Endometrial microvascular endothelial cells (primary cell): ENCODE data around the gene TMEM30B. TPM values are rescaled to one million over a fixed set of nuclear protein-coding genes. Genes with fewer than 3 reads are reported as not detected.

Source experiments
- in situ Hi-C: cut with HindIII; loops from 2 replicates; pipeline ENCODE4 v1.10.0; 2017; ENCODE audit warnings: low sequenced_read_pairs, low pct_unique_long_range_greater_than_20kb; ENCODE audit errors: inconsistent ontology term
- total RNA-seq: library from RNA; depleted of rRNA; stranded (reverse); fragments of >200 nt; gene quantifications from one replicate; pipeline ENCODE4 v1.2.3, GENCODE V29; 2015; ENCODE audit errors: inconsistent ontology term

The TMEM30B gene
- total RNA-seq, 1 donor from 2014 or later: 0.09 TPM

DNA sequence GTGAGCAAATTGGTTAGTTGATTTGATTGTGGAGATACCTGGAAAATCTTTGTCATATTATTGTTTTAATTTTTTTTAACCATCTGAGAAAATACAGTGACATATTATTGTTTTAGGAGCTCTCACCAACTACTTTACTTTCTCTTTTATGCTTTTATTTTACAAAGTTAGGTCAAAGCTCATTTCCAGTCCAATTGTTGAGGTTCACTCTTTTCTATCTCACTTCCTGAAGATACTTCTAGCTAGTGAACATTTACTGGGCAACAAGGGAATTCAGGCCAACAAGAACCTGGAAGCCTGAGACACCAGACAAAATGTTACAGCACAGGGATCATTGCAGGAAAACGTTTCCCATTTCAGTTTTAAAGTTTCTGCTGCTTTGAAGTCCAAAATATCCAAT, 3.9 kb downstream of the TMEM30B start:
- in situ Hi-C loops: no loop called here

- in situ Hi-C loops: no loop called here
These were observed 9.6 kb downstream of the TMEM30B start for GRCh38 chr14:61271552-61271951.

- in situ Hi-C loops: no loop called here
These were observed 10.4 kb downstream of the TMEM30B start for GRCh38 chr14:61270714-61271113.

GRCh38 chr14:61269321-61270083, 11.6 kb downstream of the TMEM30B start:
- in situ Hi-C loops: no loop called here

- in situ Hi-C loops: no loop called here
These were observed 12.3 kb downstream of the TMEM30B start for GRCh38 chr14:61268812-61269211.

DNA sequence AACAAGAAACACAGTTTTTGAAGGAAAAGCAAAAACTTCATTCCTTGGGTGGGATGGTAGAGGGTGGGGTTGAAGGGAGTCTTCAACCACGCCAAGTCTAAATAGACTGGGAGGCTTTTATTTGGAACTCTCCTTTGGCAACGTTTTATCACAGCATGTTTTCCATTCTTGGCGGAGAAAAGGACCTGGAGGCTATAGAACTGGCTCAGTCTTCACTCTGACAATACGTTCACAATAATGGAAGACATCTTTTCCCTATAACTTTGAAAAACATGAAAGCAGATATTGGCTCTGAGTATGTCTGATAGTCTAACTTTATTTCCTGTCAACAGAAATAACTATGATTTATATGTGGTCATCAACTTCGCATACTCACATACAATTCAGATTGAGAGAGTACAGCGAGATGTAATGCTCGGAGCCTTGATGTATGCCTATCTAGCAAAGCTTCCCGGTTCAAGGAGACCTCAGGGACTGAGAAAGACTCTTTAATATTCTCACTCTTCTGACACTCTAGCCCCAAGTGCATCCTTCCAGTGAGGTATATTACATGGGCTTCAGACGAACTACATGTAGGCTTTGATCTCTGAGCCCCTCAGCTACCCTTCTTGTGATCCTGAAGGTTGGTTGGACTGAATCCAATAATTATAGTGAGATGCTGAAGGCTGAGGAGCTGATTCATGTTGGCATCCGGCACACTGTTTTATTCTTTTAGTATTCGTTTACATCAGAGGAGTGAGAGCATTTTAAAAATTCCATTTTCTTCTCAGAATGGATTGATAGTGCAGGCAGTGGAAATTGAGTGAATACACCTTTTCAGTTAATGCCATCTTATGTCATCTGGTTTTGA, 14.0 kb downstream of the TMEM30B start:
- in situ Hi-C loops: no loop called here

- in situ Hi-C loops: no loop called here
These were observed 14.7 kb downstream of the TMEM30B start for GRCh38 chr14:61266436-61266835.

DNA sequence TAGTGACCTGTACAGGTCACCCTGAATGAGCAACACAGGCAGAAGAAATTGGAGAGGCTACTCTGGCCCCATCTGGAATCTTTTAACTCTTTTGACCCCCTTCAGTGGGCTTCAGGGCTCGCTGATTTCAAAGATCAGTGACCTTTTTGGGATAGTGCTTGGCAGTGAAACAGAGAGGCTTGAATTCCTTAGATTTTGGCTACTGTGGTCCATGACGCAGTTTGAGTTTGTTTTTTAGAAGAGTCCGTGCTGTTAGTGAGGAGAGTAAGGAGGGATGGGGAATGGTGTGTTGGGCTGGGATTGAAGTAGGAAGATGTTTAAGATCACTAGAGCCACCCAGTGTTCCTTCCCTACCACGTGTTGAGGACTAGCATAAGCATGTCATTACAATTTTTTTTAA, 16.5 kb downstream of the TMEM30B start:
- in situ Hi-C loops: no loop called here

DNA sequence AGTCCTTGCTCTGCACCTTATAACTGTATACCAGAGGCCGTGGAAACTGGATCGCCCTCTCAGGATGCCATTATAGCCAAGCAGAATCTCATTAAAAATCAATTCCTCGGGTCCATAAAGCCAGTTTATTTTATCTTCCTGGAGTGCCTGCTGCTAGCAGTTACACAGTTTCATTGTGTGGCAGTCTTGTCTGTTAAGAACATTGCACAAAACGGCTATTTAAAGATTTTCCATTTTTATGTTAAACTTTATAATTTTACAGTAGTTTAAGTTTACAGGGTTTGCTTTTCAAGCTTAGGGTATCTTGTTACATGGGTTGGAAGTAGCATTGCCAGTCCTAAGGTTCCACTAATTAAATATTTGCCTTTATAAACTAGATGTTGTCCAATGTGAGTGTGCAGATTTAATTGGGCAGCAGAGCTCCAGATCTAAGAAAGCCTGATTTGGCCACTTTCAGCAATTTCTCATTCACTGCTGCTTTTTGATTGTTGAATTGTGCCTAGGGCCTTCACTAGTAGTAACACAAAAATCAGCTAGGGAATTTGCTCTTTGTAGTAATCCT, 17.0 kb downstream of the TMEM30B start:
- in situ Hi-C loops: no loop called here

- in situ Hi-C loops: no loop called here
These were observed 19.1 kb downstream of the TMEM30B start for GRCh38 chr14:61262082-61262481.

DNA sequence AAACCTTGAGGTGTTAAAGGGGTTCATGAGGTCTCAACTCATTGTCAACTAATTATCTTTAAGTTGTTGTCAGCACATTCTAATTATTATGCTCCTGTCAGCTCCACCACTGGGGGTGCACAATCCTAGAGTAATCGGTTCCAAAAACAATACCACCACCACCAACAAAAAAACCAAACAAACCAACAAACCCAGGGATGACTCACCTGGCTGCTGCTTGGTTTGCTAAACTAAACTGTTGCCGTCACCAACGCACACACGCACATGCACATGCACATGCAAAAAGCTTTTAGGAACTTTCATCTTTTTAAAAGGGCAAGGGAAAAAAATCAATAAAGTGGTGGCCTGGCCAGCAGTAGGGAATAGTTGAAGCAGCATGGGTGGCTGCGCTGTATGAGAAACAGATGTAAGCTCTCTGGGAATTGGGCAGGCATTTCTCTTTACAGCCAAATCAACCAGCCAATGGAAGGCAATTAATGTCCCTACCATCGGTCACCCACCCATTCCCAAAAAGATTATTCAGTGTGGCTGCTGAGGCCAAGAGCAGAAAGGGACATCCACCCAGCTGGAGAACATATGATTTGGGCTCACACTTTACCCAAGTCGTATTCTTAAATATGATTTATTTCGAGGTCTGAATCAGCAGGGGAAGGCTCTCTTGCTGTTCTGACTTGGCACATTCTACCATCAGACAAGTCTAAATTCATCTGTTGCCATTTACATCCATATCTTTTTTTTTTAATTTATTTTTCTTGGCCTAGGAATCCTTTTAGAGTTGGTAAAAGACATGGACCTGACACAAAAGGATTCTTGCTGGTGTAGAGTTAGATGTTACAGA, 20.0 kb downstream of the TMEM30B start:
- in situ Hi-C loops: no loop called here

GRCh38 chr14:61258985-61259384, 22.2 kb downstream of the TMEM30B start:
- in situ Hi-C loops: no loop called here

DNA sequence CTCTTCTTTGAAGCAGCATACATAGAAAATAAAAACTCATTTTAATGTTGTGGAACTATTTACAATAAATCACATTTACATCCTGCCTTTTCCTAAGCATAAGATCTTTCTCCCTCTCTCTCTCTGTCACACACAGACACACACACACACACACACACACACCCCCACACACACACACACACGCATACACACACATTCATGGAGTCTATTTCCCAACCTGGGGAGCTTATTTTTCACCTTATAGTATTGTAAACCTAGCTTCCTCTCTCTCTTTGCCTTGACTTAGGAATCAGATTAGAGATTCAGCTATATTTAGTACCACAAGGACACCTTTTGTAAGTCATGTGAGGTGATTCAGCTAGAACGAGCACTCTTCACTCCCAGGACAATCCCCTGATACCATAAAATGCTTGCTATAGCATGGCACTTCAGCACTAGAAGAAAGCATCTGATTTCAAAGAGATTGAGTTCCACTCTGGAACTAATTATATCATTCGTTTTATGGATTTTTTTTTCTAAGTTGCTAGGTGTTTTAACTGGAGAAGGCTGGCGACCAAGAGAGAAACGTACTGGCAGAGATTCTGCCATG, 23.6 kb downstream of the TMEM30B start:
- in situ Hi-C loops: no loop called here

DNA sequence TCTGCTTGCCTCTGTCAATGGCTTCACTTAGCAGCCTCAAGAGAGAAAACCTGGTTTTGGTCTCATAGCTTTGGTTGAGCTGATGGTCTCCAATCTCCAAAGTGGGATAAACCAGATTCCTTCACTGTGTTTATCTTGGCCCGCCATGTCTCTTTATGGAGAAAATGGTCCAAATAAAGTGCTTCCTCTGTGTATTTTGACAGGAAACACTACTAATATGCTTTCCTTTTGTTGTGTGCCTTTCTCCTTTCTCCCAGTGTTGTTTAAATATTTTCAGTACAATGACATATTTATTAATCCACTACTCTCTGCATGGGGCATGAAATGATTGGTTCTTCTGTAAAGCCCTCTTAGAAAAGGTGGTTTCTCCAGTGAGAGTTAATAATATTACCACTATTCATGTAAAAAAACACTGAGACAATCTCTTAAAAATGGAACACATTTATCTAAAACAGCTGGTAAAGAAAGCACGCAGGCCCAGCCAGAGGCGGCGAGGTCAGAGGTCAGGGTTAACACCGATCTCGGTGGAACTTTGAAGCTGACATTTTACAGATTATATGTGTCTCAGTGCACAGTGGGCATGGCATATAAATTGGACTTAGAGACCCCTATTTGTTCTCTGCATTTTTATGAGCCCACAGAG, 24.2 kb downstream of the TMEM30B start:
- in situ Hi-C loops: no loop called here

GRCh38 chr14:61255968-61256367, 25.2 kb downstream of the TMEM30B start:
- in situ Hi-C loops: no loop called here

- in situ Hi-C loops: no loop called here
These were observed 26.2 kb downstream of the TMEM30B start for GRCh38 chr14:61254808-61255526.

DNA sequence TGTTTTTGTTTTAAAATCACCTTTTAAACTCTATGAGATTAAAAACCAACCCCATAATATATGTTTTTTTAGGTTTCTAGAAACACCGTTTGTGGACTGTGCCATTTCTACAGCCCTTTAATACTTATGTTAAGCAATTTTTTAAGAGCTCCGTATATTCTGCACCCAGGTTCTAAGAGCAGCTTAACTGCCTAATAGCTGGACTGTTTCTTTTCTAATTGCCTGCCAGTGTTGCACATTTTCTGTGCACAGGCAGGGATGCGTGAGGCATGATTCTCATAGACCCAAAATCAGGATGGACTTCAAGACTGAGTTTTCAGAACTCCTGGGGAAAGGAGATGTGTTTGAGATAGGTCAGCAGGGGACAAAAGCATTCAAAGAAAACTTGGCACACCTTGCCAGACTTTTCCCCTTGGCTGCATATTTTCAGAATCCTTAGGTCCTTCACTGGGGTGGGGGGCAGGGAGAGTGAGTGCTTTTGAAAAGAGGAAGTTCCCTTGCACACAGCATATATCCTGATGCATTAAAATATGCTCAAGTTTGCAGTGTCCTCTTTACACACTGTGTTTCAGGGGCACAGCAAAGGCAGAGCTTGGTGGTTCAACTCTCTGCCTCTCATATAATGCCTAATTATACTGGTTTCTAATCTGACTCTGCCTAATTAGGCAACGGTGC, 27.9 kb downstream of the TMEM30B start:
- in situ Hi-C loops: no loop called here
